Measurements from ENCODE around the gene AEBP2. TPM values are rescaled to one million over a fixed set of nuclear protein-coding genes. Genes with fewer than 3 reads are reported as not detected.

Gene AEBP2
- total and polyA plus RNA-seq, 2 of the 4 experiments (the other 2 are of a cell fraction): 15.5 to 21.7 TPM

DNA sequence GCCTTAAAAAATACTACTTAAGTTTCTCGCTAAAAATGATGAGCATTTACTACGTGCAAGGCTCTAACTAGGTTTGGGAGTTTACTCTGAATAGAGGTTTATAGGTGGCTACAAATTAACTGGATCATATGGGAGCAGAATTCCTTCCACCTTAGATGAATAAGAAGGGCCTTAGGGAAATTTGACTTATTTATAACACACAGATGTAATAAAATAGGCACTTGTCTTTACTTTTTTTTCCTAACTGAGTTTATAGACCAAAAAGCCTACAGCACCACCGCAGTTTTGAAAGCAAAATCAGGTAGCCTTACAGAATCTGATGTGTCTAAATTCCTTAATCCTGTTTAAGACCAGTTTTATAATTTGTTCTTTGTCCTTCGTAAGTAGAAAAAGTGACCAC lies 10.5 kb downstream of the AEBP2 start:
- no peak overlapping the region for H3K4me2 ChIP-seq (ENCODE audit: low read depth, low read length)
- no peak overlapping the region for H2AK9ac ChIP-seq (replicated peaks; ENCODE audit: low read depth, low read length, poor library complexity)
- H3K27me3 ChIP-seq (ENCODE audit: control insufficient read depth, insufficient read depth, low read length): no peaks in the 10 kb centered on the region
- H3K23ac ChIP-seq (ENCODE audit: low read depth, low read length): 0 out of 2 replicates have a peak overlapping the region, but pooled peaks have one; percentile 15
- H2BK120ac ChIP-seq (ENCODE audit: low read depth, low read length): no peak overlapping the region
- no peak overlapping the region for H4K5ac ChIP-seq (ENCODE audit: low read depth, low read length)
- POLR2A ChIA-PET (ENCODE audit: unreplicated experiment): interaction anchor here (0.6 kb wide), 1 partner anchor 58 kb away, joined by 4 read pairs; no protein-coding TSS in a partner anchor
- intact Hi-C loops (cut with micrococcal nuclease): no loop called here
- H3K4me3 ChIP-seq (ENCODE audit: insufficient read depth, low read depth, low read length): no peak overlapping the region
- peaks cover 3% of the 10 kb centered on the region; the same call in 1 of the 2 replicates for H3K36me3 ChIP-seq (ENCODE audit: control insufficient read depth, insufficient read depth, low read length)
- TF ChIP-seq, protein P1, sequence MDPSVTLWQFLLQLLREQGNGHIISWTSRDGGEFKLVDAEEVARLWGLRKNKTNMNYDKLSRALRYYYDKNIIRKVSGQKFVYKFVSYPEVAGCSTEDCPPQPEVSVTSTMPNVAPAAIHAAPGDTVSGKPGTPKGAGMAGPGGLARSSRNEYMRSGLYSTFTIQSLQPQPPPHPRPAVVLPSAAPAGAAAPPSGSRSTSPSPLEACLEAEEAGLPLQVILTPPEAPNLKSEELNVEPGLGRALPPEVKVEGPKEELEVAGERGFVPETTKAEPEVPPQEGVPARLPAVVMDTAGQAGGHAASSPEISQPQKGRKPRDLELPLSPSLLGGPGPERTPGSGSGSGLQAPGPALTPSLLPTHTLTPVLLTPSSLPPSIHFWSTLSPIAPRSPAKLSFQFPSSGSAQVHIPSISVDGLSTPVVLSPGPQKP (IDR thresholded peaks at IDR 0.05; ENCODE audit: borderline replicate concordance, low read depth, low read length): no peak
- TF ChIP-seq NFE2L2 (IDR thresholded peaks at IDR 0.05; ENCODE audit: low read depth, low read length) (no peak), RCOR1 (IDR thresholded peaks at IDR 0.05; ENCODE audit: insufficient replicate concordance, low read length) (no peak), CHD1 (IDR thresholded peaks at IDR 0.05; ENCODE audit: low read depth, low read length) (no peak)
- H3K27ac ChIP-seq (ENCODE audit: insufficient read depth, low read length): no peak overlapping the region
- no peak overlapping the region for H2BK20ac ChIP-seq (ENCODE audit: low read depth, low read length)
- no peak overlapping the region for H2AFZ ChIP-seq (replicated peaks; ENCODE audit: low read length, poor library complexity)
- no peaks in the 10 kb centered on the region for H3K9me3 ChIP-seq (ENCODE audit: control insufficient read depth, insufficient read depth, low read length)
- H2BK15ac ChIP-seq (ENCODE audit: low read depth, low read length): no peak overlapping the region
- peaks cover 8% of the 10 kb centered on the region for H3K4me1 ChIP-seq (ENCODE audit: control insufficient read depth, insufficient read depth, low read length)
- no peak overlapping the region for H4K8ac ChIP-seq (ENCODE audit: low read depth in 2 of 2, low read length in 2 of 2)
- no peak overlapping the region for H3K14ac ChIP-seq (replicated peaks; ENCODE audit: low read depth, low read length)
- H2BK5ac ChIP-seq (ENCODE audit: low read depth, low read length, poor library complexity, severe bottlenecking): peak overlapping the region; percentile 16
- no peak for DNase-seq
- H2AK5ac ChIP-seq (ENCODE audit: low read depth, low read length): no peak overlapping the region
- in situ Hi-C loops (cut with MboI; ENCODE audit: low sequenced_read_pairs): no loop called here
- ATAC-seq (ENCODE audit: low read depth): no peak
- H3K9me1 ChIP-seq (ENCODE audit: insufficient read depth, low read length): peaks cover 19% of the 10 kb centered on the region
- BruUV-seq (replicated peaks): no TSS peak
- H3K56ac ChIP-seq (ENCODE audit: extremely low read depth, insufficient read depth, low read length): no peak overlapping the region
- peaks cover 90% of the 10 kb centered on the region for H4K20me1 ChIP-seq (ENCODE audit: insufficient read depth, low read length)
- no CpG with 5 or more reads among the region's 4 CpGs for WGBS, 2 experiments (ENCODE audit: extremely low coverage in 2 of 2, insufficient read length in 1 of 2)
- peaks cover 7 to 76% of the 10 kb centered on the region in 2 experiments for H3K79me1 ChIP-seq (ENCODE audit: low read depth in 1 of 2, low read length in 2 of 2)
- no peak overlapping the region for H3K9ac ChIP-seq (ENCODE audit: low read depth, low read length)
- H3K4ac ChIP-seq (ENCODE audit: low read depth, low read length): no peak overlapping the region
- CTCF ChIA-PET: interaction anchor here (0.7 kb wide), 2 partner anchors 830 to 1019 kb away, joined by 3 to 5 read pairs; no protein-coding TSS in a partner anchor
- dilution Hi-C loops (cut with HindIII; ENCODE audit: low sequenced_read_pairs, unreplicated experiment): no loop called here
- no peak overlapping the region for H4K91ac ChIP-seq (ENCODE audit: insufficient read depth, low read depth, low read length)
- H3K18ac ChIP-seq (ENCODE audit: low read depth, low read length): no peak overlapping the region

Data from IMR-90 (cell line).